ENCODE data around the gene AP5Z1. TPM values are rescaled to one million over a fixed set of nuclear protein-coding genes. Genes with fewer than 3 reads are reported as not detected.

The AP5Z1 gene
- total RNA-seq, 6 experiments from 2014 or later, result 39.8 to 50.4 (median 42.1) TPM

DNA sequence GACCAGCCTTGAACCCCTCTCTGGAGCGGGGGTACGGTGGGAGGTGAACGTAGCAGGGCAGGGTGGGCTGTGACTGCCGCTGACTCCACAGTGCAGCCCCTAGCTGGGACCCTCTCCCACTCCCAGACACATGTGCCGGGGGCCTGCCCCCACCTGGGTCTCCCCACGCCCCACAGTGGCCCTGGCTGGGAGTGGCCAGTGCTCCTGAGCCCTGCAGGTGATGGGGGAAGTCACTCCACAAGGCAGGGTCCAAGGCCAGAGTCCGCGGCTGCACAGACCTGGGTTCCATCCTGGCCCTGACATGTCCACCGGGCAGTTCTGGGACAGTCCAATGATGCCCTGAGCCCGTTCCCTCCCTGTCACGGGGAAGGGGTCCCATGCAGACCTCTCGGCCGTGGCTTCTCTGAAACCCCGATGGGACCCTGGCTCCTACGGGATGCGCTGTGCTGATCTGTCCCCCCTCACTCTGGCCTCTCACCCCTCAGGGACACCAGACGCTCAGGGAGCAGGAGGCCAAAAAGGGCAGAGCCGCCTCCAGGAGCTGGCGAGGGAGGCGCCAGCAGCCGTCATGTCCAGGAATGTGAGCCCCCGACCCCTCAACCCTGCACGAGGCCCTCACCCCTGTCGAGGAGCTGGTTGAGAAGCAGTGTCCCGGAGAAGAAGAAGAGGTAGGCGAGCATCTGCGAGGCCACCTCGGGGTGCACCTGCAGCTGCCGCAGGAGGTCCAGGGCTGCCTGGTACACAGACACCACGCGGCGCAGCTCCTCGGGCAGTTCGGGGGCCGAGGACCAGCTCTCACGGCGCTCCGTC is 40.4 kb downstream of the AP5Z1 start:
- peaks cover 15% of the 10 kb centered on the region for H3K27me3 Mint-ChIP-seq (ENCODE audit: insufficient read depth)
- no peak overlapping the region for H3K27ac Mint-ChIP-seq
- no peak for DNase-seq
- TF ChIP-seq, protein P1, sequence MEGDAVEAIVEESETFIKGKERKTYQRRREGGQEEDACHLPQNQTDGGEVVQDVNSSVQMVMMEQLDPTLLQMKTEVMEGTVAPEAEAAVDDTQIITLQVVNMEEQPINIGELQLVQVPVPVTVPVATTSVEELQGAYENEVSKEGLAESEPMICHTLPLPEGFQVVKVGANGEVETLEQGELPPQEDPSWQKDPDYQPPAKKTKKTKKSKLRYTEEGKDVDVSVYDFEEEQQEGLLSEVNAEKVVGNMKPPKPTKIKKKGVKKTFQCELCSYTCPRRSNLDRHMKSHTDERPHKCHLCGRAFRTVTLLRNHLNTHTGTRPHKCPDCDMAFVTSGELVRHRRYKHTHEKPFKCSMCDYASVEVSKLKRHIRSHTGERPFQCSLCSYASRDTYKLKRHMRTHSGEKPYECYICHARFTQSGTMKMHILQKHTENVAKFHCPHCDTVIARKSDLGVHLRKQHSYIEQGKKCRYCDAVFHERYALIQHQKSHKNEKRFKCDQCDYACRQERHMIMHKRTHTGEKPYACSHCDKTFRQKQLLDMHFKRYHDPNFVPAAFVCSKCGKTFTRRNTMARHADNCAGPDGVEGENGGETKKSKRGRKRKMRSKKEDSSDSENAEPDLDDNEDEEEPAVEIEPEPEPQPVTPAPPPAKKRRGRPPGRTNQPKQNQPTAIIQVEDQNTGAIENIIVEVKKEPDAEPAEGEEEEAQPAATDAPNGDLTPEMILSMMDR (IDR thresholded peaks at IDR 0.05), result no peak
- no peak overlapping the region for H3K4me3 Mint-ChIP-seq
- H3K4me1 Mint-ChIP-seq (ENCODE audit: low read depth), result no peaks in the 10 kb centered on the region
- H3K9me3 Mint-ChIP-seq, result peaks cover 19% of the 10 kb centered on the region
- H3K36me3 Mint-ChIP-seq (ENCODE audit: low read depth), result peaks cover 13% of the 10 kb centered on the region

DNA sequence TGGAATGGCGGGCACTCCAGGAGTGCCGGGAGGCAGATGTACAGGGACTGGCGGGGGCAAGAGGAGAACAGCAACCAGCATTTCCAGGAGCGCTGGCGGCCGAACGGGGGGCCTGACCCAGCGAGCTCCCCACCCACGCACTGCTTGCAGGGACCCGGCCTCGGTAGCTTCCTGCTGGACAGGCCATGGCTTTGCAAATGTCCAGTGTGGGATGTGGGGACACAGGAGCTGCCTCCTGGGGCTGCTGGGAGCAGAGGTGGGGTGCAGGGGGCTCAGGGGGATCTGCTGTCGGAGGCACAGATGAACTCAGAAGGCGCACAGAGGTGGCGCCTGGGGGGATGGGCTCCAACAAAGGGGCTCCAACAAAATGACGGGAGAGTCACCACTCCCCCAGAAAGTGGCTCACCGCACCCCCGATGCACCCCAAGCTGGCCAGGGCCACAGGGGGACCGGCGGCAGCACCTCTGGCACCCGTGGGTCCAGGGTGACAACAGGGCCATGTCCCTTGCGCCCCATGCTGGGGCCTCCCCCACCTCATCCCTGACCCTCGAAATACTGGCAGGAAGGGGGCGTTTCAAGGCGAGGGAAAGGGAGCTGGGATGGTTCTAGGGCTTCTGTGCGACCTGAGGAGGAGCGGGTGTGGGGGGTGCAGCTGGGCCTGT is 41.1 kb downstream of the AP5Z1 start:
- Mint-ChIP-seq H3K27me3 (ENCODE audit: insufficient read depth) (peaks cover 15% of the 10 kb centered on the region), H3K27ac (no peak overlapping the region), H3K4me1 (ENCODE audit: low read depth) (no peaks in the 10 kb centered on the region), H3K36me3 (ENCODE audit: low read depth) (peaks cover 13% of the 10 kb centered on the region), H3K9me3 (peaks cover 19% of the 10 kb centered on the region), H3K4me3 (no peak overlapping the region)
- no peak for DNase-seq
- TF ChIP-seq, protein P1 (IDR thresholded peaks at IDR 0.05), result no peak

DNA sequence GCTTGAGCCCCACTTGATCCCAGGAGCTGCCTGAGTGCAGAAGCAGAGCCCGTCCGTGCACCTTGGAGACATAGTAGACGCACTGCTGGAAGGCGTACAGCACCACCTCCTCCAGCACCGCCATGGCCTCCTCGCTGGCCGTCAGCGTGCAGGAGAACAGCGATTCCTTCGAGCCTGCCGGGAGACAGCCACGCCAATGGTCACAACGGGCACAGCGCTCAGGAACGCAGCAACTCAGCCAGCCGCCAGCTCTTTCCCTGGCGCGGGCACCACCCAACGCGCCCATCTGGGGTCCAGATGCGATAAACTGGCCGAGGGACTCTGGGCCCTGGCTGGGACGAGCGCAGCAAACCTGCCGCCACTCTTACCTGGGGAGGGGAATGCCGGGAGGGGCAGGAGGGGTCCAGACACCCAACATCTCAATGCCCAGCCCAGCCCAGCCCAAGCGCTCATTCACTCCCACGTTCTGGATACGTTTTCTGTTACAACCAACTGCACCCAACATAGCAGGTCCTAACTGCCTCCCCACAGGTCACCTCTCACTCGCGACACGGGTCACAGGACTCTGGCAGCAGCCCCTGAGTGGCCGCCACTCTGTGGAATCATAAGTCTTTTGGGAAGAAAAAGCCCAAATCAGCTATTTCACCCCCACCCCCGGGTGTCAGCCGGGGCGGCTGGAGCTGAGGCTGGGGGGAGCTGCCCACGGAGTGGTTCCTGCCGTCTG is 41.9 kb downstream of the AP5Z1 start:
- no peak for DNase-seq
- Mint-ChIP-seq H3K36me3 (ENCODE audit: low read depth) (peaks cover 13% of the 10 kb centered on the region), H3K27ac (no peak overlapping the region), H3K27me3 (ENCODE audit: insufficient read depth) (peaks cover 15% of the 10 kb centered on the region), H3K4me3 (no peak overlapping the region), H3K4me1 (ENCODE audit: low read depth) (no peaks in the 10 kb centered on the region), H3K9me3 (peaks cover 19% of the 10 kb centered on the region)
- TF ChIP-seq, protein P1 (IDR thresholded peaks at IDR 0.05), result no peak

DNA sequence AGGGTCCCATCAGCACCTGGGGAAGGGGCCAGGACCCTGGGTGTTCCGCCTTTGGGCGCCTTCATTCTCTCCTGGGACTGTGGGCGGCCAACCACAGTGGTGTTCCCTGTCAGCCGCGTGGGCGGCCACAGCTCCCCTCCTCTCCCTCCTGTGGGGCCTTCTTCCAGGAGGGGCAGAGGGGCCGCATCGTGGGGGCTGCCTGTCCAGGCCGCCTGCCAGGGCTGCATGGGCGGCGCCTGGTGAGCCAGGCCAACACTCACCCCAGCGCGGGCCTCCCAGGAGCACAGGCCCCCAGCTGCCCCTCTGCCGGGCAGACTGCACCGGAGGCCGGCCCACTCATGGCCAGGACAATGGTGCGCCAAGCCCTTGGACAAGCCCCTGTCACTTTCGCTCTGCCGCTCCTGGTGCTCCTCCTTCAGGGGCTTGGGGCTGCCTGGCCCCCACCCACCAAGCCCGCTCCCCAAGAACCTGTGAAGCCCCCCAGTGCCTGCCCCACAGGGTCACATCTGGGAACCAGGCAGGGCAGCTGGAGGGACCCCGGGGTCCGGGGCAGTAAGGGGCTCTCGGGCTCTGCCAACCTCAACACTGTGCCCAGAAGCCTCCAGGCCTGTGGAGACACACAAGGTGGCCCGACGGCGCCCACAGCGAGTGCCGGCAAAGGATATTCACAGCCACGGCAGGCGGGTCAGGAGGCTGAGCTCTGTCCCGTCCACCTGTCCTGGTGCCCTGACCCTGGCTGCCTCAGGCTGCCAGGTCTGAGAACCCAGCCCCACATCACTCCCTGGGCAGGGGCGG is 42.8 kb downstream of the AP5Z1 start:
- Mint-ChIP-seq H3K4me3 (no peak overlapping the region), H3K9me3 (peaks cover 11% of the 10 kb centered on the region), H3K27me3 (ENCODE audit: insufficient read depth) (peaks cover 10% of the 10 kb centered on the region), H3K27ac (no peak overlapping the region), H3K36me3 (ENCODE audit: low read depth) (peaks cover 6% of the 10 kb centered on the region), H3K4me1 (ENCODE audit: low read depth) (no peaks in the 10 kb centered on the region)
- TF ChIP-seq, protein P1 (IDR thresholded peaks at IDR 0.05), result no peak
- DNase-seq, result no peak
